Muscle of back (tissue), 11 donors: Measurements from ENCODE around the gene PYGL. TPM values are rescaled to one million over a fixed set of nuclear protein-coding genes. Genes with fewer than 3 reads are reported as not detected.
"Not testable (repeated sequence)": the region's sequence is repeated elsewhere in the genome, so short reads cannot be mapped to it uniquely, and the experiment has no call there.

Experiments used
- DNase-seq, 3 donors: peaks; one replicate each; pipeline versions ENCODE4 v3.0.0 to v3.0.0-alpha.2; 2013
- polyA plus RNA-seq, 10 donors: library from polyadenylated mRNA; unstranded; fragments of 120-200 nt; gene quantifications; one replicate each; pipeline ENCODE4 v1.2.1, GENCODE V29; 2013; ENCODE audit not compliant: insufficient read length in 10 of 10

Gene PYGL
- polyA plus RNA-seq, 10 donors = 25.4 to 46.4 (median 37.1) TPM

DNA sequence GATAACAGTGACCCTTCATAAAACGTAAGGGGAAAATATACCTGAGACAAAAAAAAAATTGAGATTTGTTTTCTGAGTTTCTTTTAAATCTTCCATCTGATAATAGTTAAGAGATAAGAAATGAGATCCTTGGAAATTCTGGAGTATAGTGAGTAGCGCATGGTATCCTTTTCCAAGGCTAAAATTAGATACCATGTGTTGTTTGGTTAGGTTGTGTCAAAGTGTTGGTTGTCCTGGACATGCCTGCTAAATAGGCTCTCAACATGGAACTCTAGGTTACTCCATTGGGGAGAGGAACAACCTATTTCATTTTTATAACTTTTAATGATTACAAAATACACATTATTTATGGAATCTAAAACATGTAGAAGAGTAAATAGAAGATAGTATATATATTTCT is 14.8 kb downstream of the PYGL start:
- DNase-seq = no peak

DNA sequence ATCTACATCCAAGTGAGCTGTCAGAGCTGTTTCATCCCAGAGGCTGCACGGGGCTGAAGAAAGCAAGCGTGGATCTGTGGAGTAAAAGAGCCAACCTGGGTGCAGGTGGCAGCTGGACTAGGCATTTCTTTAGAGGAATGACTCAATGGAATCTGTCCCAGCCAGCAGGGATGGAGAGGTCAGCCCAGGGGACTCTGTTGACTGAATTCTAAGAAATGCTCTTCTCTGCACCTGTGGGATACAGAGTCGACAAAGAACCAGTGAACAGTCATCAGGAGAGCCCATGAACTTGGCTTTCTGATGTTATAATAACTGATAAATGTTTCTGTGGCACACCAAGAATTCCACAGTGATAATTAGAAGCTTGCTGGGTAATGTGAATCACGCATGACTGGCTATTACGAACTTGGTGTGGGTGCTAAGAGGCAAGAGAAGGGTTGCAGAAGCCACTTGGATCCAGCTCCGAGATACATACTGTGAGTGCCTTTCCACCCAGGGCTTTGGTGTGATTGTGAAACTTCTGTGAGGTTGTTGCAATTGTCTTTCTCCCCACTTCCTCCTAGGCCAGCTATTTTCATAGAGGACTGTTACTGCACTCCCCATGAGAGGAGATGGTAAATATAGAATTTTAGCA is 16.2 kb downstream of the PYGL start:
- peak in 1 of 3 donors; percentile 33 for DNase-seq

DNA sequence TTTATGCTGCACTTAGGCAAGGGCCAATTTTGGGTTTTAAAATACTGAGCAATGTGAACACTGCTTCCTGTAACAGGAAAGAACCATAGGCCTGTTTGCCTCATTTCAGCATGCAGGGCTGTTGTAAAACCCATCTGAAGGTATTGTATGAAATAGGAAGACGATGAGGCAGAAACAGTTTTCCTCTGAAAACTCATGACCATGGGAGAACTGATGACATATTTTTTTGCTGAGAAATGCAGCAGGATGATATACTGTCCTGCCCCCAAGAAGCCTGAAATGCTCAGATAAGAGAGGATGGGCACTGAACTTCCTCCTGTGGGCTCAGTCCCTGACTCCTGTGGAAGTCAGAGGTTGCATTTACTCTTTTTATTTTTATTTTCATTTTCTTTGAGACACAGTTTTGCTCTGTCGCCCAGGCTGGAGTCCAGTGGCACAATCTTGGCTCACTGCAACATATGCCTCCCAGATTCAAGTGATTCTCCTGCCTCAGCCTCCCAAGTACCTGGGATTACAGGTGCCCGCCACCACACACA is 17.4 kb downstream of the PYGL start:
- DNase-seq = peak in 1 of 3 donors; percentile 32

DNA sequence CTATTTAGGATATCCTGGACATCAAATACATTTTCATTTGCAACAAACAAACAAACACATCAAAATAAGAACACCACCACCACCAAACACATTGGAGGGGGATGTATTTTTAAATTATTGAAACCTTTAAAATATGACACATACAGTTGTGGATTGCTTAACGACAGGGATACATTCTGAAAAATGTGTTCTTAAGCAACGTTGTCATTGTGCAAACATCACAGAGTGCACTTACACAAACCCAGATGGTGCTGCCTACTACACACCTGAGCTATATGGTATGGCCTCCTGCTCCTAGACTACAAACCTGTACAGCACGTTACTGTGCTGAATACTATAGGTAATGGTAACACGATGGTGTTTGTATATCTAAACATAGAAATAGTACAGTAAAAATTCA is 19.4 kb downstream of the PYGL start:
- no peak for DNase-seq

DNA sequence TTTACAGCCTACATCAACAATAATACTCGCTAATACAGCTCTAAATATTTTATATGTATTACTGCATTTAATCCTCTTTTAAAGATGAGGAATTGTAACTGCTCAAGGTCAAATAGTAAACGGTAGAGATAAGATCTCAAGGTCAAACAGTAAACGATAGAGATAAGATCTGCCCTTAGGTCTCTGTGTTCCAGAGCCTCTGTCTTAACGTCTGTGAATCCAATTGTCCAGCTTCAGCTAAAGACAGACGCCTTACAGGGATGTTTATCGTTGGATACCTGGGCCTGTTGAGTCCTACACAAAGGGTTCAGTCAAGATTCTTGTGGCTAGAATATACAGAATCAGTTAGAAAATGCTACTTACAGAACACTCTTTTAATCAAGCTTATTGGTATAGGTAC is 20.0 kb downstream of the PYGL start:
- DNase-seq = no peak

DNA sequence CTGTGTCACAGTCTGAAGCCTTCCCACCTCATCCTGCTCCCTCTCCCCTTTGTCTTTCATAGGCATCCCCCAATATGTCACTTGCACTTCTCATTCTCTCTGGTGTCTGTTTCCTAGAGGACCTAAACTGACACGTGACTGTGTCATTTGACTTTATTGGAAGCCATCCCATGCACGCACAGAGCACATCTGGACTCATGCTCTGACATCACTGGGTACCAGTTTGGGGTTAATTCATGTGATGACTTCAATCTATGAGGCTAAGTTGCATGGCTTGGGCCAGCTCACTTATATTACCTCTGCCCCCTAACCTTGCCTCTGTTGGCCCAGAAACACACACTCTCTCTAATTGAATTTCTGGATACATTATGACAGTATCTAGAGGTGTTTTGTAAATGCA is 21.5 kb downstream of the PYGL start:
- DNase-seq = no peak

DNA sequence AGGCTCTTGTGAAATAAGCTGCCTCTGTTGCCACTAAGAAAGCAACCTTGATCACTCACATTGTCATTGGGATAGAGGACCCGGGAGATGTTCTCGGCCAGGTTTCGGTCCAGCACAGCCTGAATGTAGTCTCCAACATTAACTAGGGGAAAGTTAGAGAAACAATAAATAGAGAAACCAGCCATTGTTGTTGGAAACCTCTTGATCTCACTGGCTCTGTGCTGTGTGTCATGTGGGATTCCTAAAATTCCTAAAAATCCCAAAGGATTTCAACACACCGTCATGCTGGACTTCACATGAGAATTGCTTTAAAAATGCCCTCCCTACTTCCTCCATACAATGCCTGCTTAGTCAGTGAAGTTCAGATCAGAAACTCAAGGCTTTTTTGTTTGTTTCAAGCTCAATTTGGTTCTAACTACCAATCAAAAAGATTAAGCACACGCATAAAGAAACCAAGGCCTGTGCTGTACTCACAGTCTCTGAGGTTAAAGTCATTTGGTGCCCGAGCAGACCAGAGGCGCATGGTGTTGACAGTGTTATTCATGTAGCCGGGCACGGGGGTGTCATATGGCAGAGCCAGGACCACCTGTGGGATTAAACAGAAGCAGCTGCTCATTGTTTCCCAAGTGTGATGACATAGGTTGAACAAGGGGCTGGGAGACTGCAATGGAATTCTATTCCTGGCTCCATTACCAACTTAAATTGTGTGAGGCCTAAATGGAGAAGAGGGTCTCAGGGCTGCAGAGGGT is 23.6 kb downstream of the PYGL start:
- peak; percentile 11 to 77 (median 39) for DNase-seq

DNA sequence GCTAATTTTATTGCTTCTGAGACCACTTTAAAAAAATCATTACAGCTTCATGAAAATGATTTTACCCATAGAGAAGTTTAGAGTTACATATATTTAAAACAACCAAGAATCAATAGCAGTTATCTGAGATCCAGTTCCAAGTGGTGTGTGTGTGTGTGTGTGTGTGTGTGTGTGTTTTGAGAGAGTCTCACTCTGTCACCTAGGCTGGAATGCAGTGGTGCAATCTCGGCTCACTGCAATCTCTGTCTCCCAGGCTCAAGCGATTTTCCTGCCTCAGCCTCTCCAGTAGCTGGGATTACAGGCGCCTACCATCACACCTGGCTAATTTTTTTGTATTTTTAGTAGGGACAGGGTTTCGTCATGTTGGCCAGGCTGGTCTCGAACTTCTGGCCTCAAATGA is 24.8 kb downstream of the PYGL start:
- DNase-seq = not testable (repeated sequence)

DNA sequence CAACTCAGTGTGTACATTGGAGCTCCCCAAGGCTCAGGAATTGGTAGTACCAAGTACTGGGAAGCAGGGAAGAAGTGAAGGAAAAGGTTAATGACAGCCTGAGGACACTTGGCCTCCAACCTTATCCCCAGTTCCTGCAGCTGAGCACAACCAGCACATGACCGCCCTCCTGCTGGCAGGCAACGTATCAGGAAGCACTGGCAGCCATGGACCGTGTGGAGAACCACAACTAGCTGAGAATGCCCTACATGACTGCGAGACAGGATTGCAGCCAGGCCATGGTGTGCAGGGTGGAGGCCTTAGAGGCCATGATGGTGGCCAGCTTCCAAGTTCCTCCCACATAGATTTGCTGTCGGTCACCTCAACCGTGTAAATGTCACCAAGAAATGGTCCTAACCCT is 26.8 kb downstream of the PYGL start:
- no peak for DNase-seq

DNA sequence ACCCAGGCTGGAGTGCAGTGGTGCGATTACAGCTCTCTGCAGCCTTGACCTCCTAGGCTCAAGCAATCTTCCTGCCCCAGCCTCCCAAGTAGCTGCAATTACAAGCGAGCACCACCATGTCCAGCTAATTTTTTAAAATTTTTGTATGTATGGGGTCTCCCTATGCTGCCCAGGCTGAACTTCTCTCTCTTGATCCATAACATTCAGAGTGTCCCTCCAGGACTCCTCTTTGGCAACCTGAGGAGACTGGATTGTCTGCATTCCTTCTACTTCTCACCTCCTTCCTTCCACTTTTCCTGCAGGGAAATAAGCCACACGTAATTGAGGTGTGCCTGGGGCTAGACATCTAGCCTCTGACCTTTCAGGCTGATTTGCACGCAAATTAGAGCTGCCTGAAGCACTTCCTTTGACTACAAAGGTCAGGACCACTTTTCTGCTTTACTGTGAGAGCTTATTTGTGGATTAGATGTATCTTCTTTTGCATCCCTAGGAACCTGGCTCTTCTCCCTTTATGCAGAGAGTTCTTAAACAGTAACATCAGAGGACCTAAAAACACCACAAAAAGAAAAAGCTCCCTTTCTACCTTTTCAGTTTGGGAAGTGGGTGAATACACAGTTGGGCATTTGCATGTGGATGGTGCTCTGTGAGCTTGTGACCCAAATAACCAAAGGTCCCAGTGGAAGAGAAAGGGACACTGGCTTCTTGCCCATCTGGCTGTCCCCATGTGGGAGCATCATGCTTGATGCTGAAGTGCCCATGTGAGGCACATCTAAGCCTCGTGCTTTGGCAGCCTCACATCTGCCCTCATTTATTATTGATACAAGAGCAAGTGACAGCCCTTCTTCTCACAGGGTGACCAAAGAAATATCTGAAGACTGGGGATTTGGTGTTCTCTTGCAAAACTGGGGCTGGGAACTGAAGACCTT is 33.5 kb downstream of the PYGL start:
- no peak for DNase-seq

DNA sequence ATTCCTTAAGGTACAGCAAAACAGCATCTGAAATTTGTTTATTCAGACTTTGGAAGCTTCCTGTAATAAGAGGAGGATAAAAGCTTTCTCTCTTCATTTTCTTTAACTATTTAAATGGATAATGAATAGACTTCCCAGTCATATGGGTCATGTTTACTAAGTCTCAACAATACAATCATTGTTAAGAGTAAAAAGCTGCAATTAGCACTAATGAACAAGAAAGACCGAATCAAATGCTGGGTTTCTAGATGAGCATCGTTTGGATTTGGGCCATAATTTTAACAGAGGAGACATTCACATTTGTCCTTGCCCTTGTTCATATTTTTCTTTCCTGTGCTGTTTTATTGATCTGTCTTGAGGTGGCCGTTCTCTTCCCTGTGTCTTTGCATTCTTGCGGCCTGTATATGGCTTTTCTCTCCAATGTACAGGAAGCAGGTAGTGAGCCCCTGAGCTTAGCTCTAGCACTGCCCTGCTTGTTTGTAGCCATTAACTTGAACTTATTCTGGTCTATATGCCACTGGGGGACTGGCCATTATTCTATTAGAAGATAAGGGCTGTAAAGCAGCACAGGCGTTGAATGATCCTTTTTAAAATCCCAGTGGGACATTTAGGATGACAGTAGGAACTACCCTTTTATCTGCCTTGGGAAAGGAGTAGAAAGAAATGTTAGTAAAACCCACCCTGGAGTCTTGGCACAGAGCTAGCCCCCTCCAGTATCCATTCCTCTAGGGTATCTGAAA is 37.8 kb downstream of the PYGL start:
- DNase-seq = no peak

DNA sequence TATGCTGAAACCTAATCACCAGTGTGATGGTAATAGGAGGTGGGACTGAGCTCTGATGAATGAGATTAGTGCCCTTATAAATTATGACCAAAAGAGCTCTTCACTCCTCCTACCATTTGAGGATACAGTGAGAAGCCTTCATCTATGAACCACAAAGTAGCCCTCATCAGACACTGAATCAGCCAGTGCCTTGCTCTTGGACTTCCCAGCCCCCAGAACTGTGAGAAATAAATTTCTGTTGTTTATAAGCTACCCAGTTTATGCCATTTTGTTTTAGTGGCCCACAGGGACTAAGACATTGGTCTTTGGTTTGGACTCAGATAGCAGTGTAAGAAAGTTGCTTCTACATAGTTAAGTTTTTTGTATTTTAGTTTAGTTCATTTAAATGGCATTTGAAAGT is 39.6 kb downstream of the PYGL start:
- DNase-seq = no peak

DNA sequence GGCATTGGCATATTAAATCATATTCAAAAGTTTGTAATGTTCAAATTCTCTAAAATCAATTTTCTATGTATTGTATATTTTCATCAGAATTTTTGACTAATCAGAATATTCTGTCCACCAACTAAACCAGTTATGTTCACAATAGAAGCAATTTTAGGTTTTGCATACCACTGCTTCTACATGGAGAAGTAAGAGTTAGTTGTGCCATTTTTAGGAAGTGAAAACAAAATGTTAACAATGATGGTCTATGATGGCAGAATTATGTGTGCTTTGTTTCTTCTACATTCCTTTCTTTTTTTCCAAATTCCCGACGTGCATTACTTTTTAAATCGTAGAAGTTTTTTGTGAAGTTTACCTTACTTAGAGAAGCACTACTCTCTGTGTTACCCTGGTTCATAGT is 42.9 kb downstream of the PYGL start:
- no peak for DNase-seq

DNA sequence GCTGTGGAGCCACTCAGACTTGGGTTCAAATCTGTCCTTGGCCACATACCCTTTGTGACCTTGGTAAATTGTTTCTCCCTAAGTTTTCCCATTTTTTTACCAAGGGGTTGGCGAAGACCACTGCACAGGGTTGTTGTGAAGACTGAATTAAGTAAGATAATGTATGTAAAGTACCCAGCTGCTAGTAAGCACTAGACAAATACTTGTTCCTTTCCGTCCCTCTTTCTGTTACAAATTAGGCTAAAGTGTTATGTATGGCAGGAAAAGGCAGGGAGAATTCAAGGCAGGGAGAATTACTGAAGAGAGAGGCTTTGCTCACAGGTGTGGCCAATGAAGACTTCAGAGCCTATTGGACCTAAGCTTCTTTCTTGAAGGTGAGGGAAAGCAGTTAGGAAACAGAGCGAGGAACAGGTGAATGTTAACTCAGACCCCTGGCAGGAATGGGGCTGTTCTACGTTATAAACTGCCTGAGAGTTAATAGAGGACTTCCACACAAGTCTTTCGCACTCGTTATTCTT is 46.6 kb downstream of the PYGL start:
- no peak for DNase-seq

DNA sequence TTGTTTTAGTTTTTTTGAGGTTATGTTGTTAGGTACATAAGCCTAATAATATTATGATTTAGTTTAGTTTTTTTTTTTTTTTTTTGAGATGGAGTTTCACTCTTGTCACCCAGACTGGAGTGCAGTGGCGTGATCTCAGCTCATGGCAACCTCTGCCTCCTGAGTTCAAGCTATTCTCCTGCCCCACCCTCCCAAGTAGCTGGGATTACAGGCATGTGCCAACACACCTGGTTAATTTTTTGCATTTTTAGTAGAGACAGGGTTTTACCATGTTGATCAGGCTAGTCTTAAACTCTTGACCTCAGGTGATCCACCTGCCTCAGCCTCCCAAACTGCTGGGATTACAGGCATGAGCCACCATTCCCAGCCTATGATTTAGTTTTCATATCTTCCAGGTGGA is 47.3 kb downstream of the PYGL start:
- not testable (repeated sequence) for DNase-seq

DNA sequence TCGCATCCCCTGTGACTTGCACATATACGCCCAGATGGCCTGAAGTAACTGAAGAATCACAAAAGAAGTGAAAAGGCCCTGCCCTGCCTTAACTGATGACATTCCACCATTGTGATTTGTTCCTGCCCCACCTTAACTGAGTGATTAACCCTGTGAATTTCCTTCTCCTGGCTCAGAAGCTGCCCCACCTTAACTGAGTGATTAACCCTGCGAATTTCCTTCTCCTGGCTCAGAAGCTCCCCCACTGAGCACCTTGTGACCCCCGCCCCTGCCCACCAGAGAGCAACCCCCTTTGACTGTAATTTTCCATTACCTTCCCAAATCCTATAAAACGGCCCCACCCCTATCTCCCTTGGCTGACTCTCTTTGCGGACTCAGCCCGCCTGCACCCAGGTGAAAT is 47.9 kb downstream of the PYGL start:
- DNase-seq = not testable (repeated sequence)

DNA sequence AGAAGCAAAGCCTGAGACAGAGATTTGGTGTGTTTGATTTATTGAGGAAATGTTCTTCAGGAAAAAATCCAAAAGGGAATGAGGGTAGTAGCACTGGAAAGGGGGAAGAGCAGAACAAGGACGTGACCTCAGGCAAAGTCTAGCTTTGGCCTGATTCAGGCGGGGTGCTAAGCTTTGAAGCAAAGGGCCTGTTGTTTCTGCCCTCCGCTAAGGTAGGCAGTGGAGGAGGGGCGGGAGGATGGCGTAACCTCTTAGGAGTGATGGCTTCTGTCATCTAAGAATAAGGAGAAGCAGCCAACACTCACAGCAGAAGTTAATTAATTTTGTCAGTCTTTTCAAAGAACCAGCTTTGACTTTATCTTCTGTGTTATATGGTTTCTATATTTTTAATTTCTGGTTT is 52.0 kb downstream of the PYGL start:
- no peak for DNase-seq

DNA sequence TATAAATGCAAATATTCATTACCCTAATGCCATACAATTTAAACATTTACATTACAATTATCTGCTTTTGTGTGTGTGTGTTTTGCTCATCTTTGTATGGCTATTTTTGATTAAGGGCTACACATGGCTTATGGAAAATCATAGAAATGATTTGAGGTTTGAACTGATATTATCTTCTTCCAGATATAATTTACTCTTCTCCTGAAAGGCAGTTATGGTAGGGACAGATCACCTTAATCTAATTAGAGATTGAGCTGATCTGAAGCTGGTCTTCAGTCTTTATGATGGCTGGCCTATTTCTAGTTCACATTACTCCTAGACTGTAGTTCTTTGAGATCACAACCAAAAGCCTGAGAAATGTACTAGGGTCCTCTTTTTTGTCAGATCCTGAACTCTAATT is 56.8 kb downstream of the PYGL start:
- no peak for DNase-seq

DNA sequence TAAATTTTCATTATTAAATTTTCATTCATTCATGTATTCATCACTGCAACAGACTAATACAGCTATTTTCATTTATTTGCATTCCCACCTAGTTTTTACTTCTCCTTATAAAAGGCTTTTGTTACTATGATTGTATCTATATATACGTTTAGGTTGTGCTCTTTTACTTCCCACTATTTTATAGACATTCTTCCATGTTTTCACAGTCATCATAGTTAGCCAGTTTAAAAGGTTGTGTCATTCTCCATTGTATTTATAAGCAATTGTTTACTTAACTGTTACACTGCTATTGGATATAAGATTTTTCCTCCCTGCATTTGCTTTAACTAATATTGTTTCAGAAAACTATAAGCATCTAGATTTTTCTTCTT is 60.5 kb downstream of the PYGL start:
- DNase-seq = no peak

DNA sequence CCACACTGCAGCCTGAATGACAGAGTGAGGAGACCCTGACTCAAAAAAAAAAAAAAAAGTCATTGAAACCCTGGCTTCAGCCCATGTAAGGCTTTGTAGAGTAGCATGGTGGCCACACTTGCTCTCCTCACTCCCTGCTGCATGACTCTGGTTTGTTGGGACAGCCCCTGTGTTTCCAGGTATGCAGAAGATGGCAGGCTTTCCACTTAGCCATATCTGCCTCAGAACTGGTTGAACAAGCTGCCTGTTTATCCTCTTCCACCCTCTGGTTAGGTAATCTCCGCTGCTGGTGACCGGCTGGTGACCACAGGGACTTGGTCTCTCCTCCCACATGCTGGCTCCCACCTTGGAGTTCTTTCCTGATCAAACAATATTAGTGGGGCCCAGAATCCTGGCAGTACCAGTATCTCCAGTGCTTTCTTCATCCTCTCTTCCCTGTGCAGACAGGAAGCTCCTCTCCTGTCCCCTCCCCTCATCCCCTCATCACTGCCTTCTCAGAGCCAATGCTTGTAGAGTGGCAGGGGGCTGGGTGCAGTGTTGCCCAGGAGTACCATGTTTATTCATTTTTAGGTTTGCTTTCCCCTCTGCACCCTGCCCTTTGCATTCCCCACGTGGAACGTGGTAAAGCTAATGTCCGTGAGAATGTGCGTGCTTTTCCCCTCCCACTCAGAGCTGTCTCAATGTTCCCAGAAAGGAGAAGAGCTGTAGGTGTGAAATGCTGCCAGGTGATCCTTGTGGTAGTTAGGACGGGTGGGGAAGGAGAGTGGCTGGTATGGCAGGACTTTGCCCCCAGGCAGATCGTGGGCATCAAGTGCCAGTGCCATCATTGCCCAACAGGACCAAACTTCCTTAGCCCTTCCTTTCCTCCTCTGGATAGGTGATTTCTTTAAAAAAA is 61.1 kb downstream of the PYGL start:
- DNase-seq = no peak
